GM23248 (cell line): ENCODE data around the gene CEND1. TPM values are rescaled to one million over a fixed set of nuclear protein-coding genes. Genes with fewer than 3 reads are reported as not detected.

Source experiments
- DNase-seq: peaks from one replicate; pipeline ENCODE4 v3.0.0-alpha.2; 2015
- H2AFZ ChIP-seq: fragments of 200-600 bp; sonication (generic); 2 replicates; pipeline ENCODE4 v1.6.1; 2016; ENCODE audit warnings: antibody characterized with exemption
- H3F3A ChIP-seq: fragments of 200-600 bp; sonication (generic); 2 replicates; pipeline ENCODE4 v1.6.1; 2016; ENCODE audit warnings: mild to moderate bottlenecking, antibody characterized with exemption, mixed run types; ENCODE audit not compliant: insufficient read depth
- H3K27ac ChIP-seq: fragments of 200-600 bp; sonication (generic); 2 replicates; pipeline ENCODE4 v1.5.1; 2016; ENCODE audit warnings: mild to moderate bottlenecking
- H3K27me3 ChIP-seq: fragments of 200-600 bp; sonication (generic); replicated peaks from 2 replicates; pipeline ENCODE4 v1.6.1; 2016; ENCODE audit warnings: mild to moderate bottlenecking; ENCODE audit not compliant: insufficient read depth
- H3K36me3 ChIP-seq: fragments of 200-600 bp; sonication (generic); 2 replicates; pipeline ENCODE4 v1.6.1; 2016; ENCODE audit warnings: low read depth, mild to moderate bottlenecking
- H3K4me1 ChIP-seq: fragments of 200-600 bp; sonication (generic); 2 replicates; pipeline ENCODE4 v1.6.1; 2016; ENCODE audit warnings: mild to moderate bottlenecking; ENCODE audit not compliant: insufficient read depth
- H3K4me2 ChIP-seq: fragments of 200-600 bp; sonication (generic); one replicate; pipeline ENCODE4 v1.6.1; 2016; ENCODE audit warnings: mild to moderate bottlenecking; ENCODE audit not compliant: unreplicated experiment
- H3K4me3 ChIP-seq: fragments of 200-600 bp; sonication (generic); 2 replicates; pipeline ENCODE4 v1.5.1; 2016; ENCODE audit warnings: mild to moderate bottlenecking
- H3K79me2 ChIP-seq: fragments of 200-600 bp; sonication (generic); 2 replicates; pipeline ENCODE4 v1.6.1; 2016; ENCODE audit warnings: mild to moderate bottlenecking; ENCODE audit not compliant: insufficient read depth
- H3K9ac ChIP-seq: fragments of 200-600 bp; sonication (generic); 2 replicates; pipeline ENCODE4 v1.6.1; 2016; ENCODE audit warnings: mild to moderate bottlenecking
- H3K9me2 ChIP-seq: fragments of 200-600 bp; sonication (generic); 2 replicates; pipeline ENCODE4 v1.6.1; 2016; ENCODE audit warnings: mixed run types, mild to moderate bottlenecking, moderate library complexity; ENCODE audit not compliant: insufficient read depth
- H3K9me3 ChIP-seq: fragments of 200-600 bp; sonication (generic); one replicate; pipeline ENCODE4 v1.6.1; 2017; ENCODE audit warnings: low read depth
- H4K20me1 ChIP-seq: fragments of 200-600 bp; sonication (generic); 2 replicates; pipeline ENCODE4 v1.6.0; 2016; ENCODE audit not compliant: insufficient read depth
- EZH2 ChIP-seq: fragments of 200-600 bp; sonication (generic); IDR thresholded peaks from 2 replicates; pipeline ENCODE4 v1.6.1; 2018; ENCODE audit warnings: antibody characterized with exemption, mild to moderate bottlenecking; ENCODE audit not compliant: insufficient read depth, poor library complexity, severe bottlenecking
- EZH2phosphoT487 ChIP-seq: fragments of 200-600 bp; sonication (generic); IDR thresholded peaks from 2 replicates; pipeline ENCODE4 v1.6.1; 2018; ENCODE audit warnings: antibody characterized with exemption, moderate library complexity, mild to moderate bottlenecking, low read depth; ENCODE audit not compliant: insufficient read depth
- WGBS, 2 experiments: methylation state at CpG; one replicate each; pipeline ENCODE4 v1.1.6; 2015 to 2017; ENCODE audit warnings: low lambda C conversion rate in 2 of 2, low coverage in 1 of 2; ENCODE audit errors: missing lambda C conversion rate in 2 of 2; 5-methylcytosine and 5-hydroxymethylcytosine counted together
- in situ Hi-C: fragments of 300-500 bp; cut with MboI; formaldehyde crosslinking; loops from 2 replicates; pipeline ENCODE4 v1.15.0; 2020
- polyA plus RNA-seq: library from polyadenylated mRNA; unstranded; fragments of >200 nt; fragmentation: Nextera tagmentation; extraction: Ambion mirVana; gene quantifications from 2 replicates; pipeline ENCODE4 v1.2.1, GENCODE V29; 2016
- total RNA-seq: library from RNA; depleted of rRNA; stranded (reverse); fragments of >200 nt; shearing (Covaris generic); gene quantifications from 2 replicates; pipeline ENCODE4 v1.2.3, GENCODE V29; 2014

CEND1 gene
- total and polyA plus RNA-seq, 2 experiments from 2014 or later: 2.1 to 3.4 TPM

GRCh38 chr11:782264-783174 is 7.4 kb downstream of the CEND1 start:
- Histone ChIP-seq H3K27me3 (no peaks in the 10 kb centered on the region), H3K9me2 (no peaks in the 10 kb centered on the region), H3K79me2 (peaks cover 32% of the 10 kb centered on the region), H3K9ac (peak overlapping the region; percentile 65), H3K36me3 (peaks cover 3% of the 10 kb centered on the region; the same call in 1 of the 2 replicates), H3K4me1 (peaks cover 17% of the 10 kb centered on the region), H3K9me3 (no peaks in the 10 kb centered on the region), H2AFZ (no peak overlapping the region), H3K27ac (peak overlapping the region; percentile 78), H3F3A (peaks cover 28% of the 10 kb centered on the region; the same call in 1 of the 2 replicates), H3K4me2 (no peak overlapping the region), H3K4me3 (no peak overlapping the region), H4K20me1 (no peaks in the 10 kb centered on the region)
- TF ChIP-seq EZH2phosphoT487 (no peak), EZH2 (no peak)
- in situ Hi-C loops: no loop called here
- WGBS, 2 experiments: 85 to 88% methylated on average over 35 of the region's 36 CpGs
- DNase-seq: no peak

GRCh38 chr11:779955-780532 is 9.8 kb downstream of the CEND1 start:
- no peak overlapping the region for H3K27ac ChIP-seq
- H3K4me1 ChIP-seq: peaks cover 24% of the 10 kb centered on the region
- in situ Hi-C loops: no loop called here
- 94 to 96% methylated on average over 16 of the region's 16 CpGs for whole genome bisulfite sequencing, 2 experiments
- peaks cover 51% of the 10 kb centered on the region for H3K79me2 ChIP-seq
- H4K20me1 ChIP-seq: no peaks in the 10 kb centered on the region
- no peaks in the 10 kb centered on the region for H3K9me3 ChIP-seq
- TF ChIP-seq EZH2 (no peak), EZH2phosphoT487 (no peak)
- peaks cover 28% of the 10 kb centered on the region; the same call in 1 of the 2 replicates for H3F3A ChIP-seq
- DNase-seq: no peak
- peaks cover 3% of the 10 kb centered on the region; the same call in 1 of the 2 replicates for H3K36me3 ChIP-seq
- no peaks in the 10 kb centered on the region for H3K27me3 ChIP-seq
- no peaks in the 10 kb centered on the region for H3K9me2 ChIP-seq
- H3K9ac ChIP-seq: no peak overlapping the region
- H3K4me3 ChIP-seq: no peak overlapping the region
- H2AFZ ChIP-seq: no peak overlapping the region
- H3K4me2 ChIP-seq: no peak overlapping the region

- Histone ChIP-seq H3K4me1 (peaks cover 27% of the 10 kb centered on the region), H3K9me3 (no peaks in the 10 kb centered on the region), H3K79me2 (peaks cover 59% of the 10 kb centered on the region), H3F3A (peaks cover 22% of the 10 kb centered on the region; the same call in 1 of the 2 replicates), H3K4me2 (no peak overlapping the region), H3K36me3 (no peaks in the 10 kb centered on the region), H3K27me3 (no peaks in the 10 kb centered on the region), H3K9ac (no peak overlapping the region), H3K27ac (no peak overlapping the region), H3K9me2 (no peaks in the 10 kb centered on the region), H4K20me1 (no peaks in the 10 kb centered on the region), H2AFZ (no peak overlapping the region), H3K4me3 (no peak overlapping the region)
- in situ Hi-C loops: no loop called here
- WGBS, 2 experiments: 92 to 96% methylated on average over 23 of the region's 23 CpGs
- no peak for DNase-seq
- no peak for TF ChIP-seq EZH2phosphoT487
- no peak for TF ChIP-seq EZH2
Observed at GRCh38 chr11:778976-779954, 10.6 kb downstream of the CEND1 start.
